K562 (cell line): ENCODE data around the gene NUP98. TPM values are rescaled to one million over a fixed set of nuclear protein-coding genes. Genes with fewer than 3 reads are reported as not detected.

Source experiments
- CBFB ChIP-seq: sonication (generic); formaldehyde crosslinking; IDR thresholded peaks from 2 replicates; pipeline ENCODE4 v1.4.0; 2020; ENCODE audit warnings: mild to moderate bottlenecking, missing genetic modification reagents
- CREB1 ChIP-seq, 2 experiments: sonication (generic) in 1 of 2; formaldehyde crosslinking in 1 of 2; IDR thresholded peaks; 2 replicates each; pipeline versions ENCODE4 v1.6.1 to v1.8.0; 2012 to 2022; ENCODE audit warnings: inconsistent platforms in 1 of 2, mild to moderate bottlenecking in 1 of 2, missing genetic modification reagents in 1 of 2, moderate library complexity in 1 of 2
- POLR3G ChIP-seq: IDR thresholded peaks from 2 replicates; pipeline ENCODE4 v1.6.1; 2011; ENCODE audit not compliant: insufficient read length, insufficient replicate concordance; ENCODE audit errors: extremely low read depth
- RBM15 ChIP-seq: fragments of 200-400 bp; formaldehyde crosslinking; IDR thresholded peaks from 2 replicates; pipeline ENCODE4 v1.6.1; 2018; ENCODE audit warnings: mild to moderate bottlenecking, low read length, moderate library complexity; ENCODE audit not compliant: insufficient read depth
- polyA plus RNA-seq, 8 experiments: library from polyadenylated mRNA; depleted of rRNA in 4 of 8; stranded (reverse) in 5 of 8; unstranded in 3 of 8; fragments of >200 nt; fragmentation: Nextera tagmentation in 2 of 8; fragmentation: Illumina TruSeq in 1 of 8; extraction: Ambion mirVana in 2 of 8; extraction: Trizol in 1 of 8; gene quantifications; 2 replicates each; pipeline versions ENCODE4 v1.2.1 to v1.2.3, GENCODE V29; 2011 to 2014; ENCODE audit warnings: inconsistent platforms in 1 of 8, missing spikeins in 1 of 8
- total RNA-seq, 7 experiments: library from RNA; depleted of rRNA in 6 of 7; stranded (reverse); fragments of >200 nt in 6 of 7; fragmentation: Illumina TruSeq in 2 of 7; extraction: Trizol in 2 of 7; gene quantifications; 2 replicates each; pipeline versions ENCODE4 v1.2.1 to v1.2.3, GENCODE V29; 2011 to 2021; ENCODE audit warnings: low replicate concordance in 1 of 7
- TF ChIP-seq, protein P1 (sequence below): IDR thresholded peaks from 2 replicates; pipeline ENCODE4 v1.6.1; 2014; ENCODE audit warnings: antibody characterized with exemption
- TF ChIP-seq, protein P2 (sequence below), 2 experiments: fragments of 450-650 bp; formaldehyde crosslinking in 1 of 2; IDR thresholded peaks; 2 replicates each; pipeline versions ENCODE4 v1.4.0 to v1.6.1; 2014 to 2020; ENCODE audit warnings: mild to moderate bottlenecking in 2 of 2, borderline replicate concordance in 1 of 2, low read depth in 1 of 2
- TF ChIP-seq, protein P3 (sequence below): sonication (generic); formaldehyde crosslinking; IDR thresholded peaks from 2 replicates; pipeline ENCODE4 v1.8.1; 2023; ENCODE audit warnings: mild to moderate bottlenecking, missing genetic modification reagents
- TF ChIP-seq, protein P4 (sequence below): fragments of 450-650 bp; IDR thresholded peaks from 2 replicates; pipeline ENCODE4 v1.6.1; 2016; ENCODE audit warnings: antibody characterized with exemption
- TF ChIP-seq, protein P5 (sequence below): sonication (generic); formaldehyde crosslinking; IDR thresholded peaks from 2 replicates; pipeline ENCODE4 v1.5.0; 2020; ENCODE audit warnings: missing genetic modification reagents
- TF ChIP-seq, protein P6 (sequence below): fragments of 250-450 bp; sonication (Bioruptor Pico); IDR thresholded peaks from 2 replicates; pipeline ENCODE4 v1.5.0; 2020; ENCODE audit warnings: mild to moderate bottlenecking

Gene NUP98
- total and polyA plus RNA-seq, 9 of the 15 experiments (the other 6 are each of a cell fraction or from before 2014, with no cell fraction given), result 45.1 to 196 (median 130) TPM

DNA sequence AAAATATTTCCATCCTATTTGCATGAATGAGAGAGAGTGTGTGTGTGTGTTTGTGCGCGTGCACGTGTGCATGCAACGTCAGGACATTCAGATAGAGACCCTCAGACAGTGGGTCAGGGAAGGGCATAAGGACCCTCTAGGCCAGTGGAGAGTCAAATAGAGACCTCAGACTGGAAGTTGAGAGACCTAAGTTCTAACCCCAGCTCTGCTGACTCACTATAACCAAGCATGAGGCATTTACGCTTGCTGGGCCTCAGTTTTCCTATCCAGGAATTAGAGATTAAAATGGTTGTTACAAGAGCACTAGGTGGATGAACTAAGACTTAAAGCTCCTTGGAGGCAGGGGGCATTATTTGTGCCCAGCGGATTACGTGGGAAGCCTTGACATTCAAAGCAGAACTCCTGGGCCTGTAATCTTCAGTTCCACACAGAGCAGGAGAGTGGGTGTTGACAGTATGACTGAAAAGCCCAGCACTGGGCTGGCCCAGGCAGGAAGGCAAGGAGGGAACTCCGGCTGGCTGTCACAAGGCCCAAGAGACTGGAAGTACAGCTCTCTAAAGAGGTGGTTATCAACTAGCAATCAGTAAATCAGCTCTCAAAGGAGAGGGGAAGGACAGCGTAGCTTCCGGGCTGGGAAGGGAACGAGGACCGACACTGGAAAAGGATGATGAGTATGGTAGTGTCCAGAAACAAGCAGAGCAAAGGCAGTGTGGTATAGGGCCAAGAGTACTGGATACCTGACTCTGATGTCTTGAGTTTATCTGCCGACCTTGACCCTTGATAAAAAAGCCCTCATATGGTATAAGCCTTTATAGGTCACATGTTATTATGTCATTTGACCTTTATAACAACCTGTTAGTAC, 34.3 kb upstream of the NUP98 start (continued):
- TF ChIP-seq, protein P1, sequence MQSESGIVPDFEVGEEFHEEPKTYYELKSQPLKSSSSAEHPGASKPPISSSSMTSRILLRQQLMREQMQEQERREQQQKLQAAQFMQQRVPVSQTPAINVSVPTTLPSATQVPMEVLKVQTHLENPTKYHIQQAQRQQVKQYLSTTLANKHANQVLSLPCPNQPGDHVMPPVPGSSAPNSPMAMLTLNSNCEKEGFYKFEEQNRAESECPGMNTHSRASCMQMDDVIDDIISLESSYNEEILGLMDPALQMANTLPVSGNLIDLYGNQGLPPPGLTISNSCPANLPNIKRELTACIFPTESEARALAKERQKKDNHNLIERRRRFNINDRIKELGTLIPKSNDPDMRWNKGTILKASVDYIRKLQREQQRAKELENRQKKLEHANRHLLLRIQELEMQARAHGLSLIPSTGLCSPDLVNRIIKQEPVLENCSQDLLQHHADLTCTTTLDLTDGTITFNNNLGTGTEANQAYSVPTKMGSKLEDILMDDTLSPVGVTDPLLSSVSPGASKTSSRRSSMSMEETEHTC, result no peak
- TF ChIP-seq, protein P2, sequence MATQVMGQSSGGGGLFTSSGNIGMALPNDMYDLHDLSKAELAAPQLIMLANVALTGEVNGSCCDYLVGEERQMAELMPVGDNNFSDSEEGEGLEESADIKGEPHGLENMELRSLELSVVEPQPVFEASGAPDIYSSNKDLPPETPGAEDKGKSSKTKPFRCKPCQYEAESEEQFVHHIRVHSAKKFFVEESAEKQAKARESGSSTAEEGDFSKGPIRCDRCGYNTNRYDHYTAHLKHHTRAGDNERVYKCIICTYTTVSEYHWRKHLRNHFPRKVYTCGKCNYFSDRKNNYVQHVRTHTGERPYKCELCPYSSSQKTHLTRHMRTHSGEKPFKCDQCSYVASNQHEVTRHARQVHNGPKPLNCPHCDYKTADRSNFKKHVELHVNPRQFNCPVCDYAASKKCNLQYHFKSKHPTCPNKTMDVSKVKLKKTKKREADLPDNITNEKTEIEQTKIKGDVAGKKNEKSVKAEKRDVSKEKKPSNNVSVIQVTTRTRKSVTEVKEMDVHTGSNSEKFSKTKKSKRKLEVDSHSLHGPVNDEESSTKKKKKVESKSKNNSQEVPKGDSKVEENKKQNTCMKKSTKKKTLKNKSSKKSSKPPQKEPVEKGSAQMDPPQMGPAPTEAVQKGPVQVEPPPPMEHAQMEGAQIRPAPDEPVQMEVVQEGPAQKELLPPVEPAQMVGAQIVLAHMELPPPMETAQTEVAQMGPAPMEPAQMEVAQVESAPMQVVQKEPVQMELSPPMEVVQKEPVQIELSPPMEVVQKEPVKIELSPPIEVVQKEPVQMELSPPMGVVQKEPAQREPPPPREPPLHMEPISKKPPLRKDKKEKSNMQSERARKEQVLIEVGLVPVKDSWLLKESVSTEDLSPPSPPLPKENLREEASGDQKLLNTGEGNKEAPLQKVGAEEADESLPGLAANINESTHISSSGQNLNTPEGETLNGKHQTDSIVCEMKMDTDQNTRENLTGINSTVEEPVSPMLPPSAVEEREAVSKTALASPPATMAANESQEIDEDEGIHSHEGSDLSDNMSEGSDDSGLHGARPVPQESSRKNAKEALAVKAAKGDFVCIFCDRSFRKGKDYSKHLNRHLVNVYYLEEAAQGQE (IDR thresholded peaks at IDR 0.05; ENCODE audit: borderline replicate concordance), result no peak; the same call in 1 of the 2 replicates
- TF ChIP-seq, protein P2 (CRISPR knock-in tag; IDR thresholded peaks at IDR 0.05; ENCODE audit: low read depth), result no peak
- no peak for TF ChIP-seq CBFB (CRISPR knock-in tag)
- TF ChIP-seq, protein P3, sequence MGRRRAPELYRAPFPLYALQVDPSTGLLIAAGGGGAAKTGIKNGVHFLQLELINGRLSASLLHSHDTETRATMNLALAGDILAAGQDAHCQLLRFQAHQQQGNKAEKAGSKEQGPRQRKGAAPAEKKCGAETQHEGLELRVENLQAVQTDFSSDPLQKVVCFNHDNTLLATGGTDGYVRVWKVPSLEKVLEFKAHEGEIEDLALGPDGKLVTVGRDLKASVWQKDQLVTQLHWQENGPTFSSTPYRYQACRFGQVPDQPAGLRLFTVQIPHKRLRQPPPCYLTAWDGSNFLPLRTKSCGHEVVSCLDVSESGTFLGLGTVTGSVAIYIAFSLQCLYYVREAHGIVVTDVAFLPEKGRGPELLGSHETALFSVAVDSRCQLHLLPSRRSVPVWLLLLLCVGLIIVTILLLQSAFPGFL (CRISPR knock-in tag), result no peak
- TF ChIP-seq, protein P4, sequence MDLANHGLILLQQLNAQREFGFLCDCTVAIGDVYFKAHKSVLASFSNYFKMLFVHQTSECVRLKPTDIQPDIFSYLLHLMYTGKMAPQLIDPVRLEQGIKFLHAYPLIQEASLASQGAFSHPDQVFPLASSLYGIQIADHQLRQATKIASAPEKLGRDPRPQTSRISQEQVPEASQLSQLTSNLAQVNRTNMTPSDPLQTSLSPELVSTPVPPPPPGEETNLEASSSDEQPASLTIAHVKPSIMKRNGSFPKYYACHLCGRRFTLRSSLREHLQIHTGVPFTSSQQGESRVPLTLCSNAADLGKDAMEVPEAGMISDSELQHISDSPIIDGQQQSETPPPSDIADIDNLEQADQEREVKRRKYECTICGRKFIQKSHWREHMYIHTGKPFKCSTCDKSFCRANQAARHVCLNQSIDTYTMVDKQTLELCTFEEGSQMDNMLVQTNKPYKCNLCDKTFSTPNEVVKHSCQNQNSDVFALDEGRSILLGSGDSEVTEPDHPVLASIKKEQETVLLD, result no peak
- TF ChIP-seq, protein P5, sequence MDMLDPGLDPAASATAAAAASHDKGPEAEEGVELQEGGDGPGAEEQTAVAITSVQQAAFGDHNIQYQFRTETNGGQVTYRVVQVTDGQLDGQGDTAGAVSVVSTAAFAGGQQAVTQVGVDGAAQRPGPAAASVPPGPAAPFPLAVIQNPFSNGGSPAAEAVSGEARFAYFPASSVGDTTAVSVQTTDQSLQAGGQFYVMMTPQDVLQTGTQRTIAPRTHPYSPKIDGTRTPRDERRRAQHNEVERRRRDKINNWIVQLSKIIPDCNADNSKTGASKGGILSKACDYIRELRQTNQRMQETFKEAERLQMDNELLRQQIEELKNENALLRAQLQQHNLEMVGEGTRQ, result no peak
- TF ChIP-seq RBM15, result no peak
- TF ChIP-seq, protein P6, sequence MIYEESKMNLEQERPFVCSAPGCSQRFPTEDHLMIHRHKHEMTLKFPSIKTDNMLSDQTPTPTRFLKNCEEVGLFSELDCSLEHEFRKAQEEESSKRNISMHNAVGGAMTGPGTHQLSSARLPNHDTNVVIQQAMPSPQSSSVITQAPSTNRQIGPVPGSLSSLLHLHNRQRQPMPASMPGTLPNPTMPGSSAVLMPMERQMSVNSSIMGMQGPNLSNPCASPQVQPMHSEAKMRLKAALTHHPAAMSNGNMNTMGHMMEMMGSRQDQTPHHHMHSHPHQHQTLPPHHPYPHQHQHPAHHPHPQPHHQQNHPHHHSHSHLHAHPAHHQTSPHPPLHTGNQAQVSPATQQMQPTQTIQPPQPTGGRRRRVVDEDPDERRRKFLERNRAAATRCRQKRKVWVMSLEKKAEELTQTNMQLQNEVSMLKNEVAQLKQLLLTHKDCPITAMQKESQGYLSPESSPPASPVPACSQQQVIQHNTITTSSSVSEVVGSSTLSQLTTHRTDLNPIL (CRISPR knock-in tag), result no peak
- no peak for TF ChIP-seq CREB1 (IDR thresholded peaks at IDR 0.05)
- TF ChIP-seq CREB1 (CRISPR knock-in tag; IDR thresholded peaks at IDR 0.05), result no peak
- TF ChIP-seq POLR3G, result no peak
